Stimulated activated CD8-positive, alpha-beta memory T cell treated with anti-CD3 and anti-CD28 coated beads, Interleukin-12 subunit alpha, Interleukin-12 subunit beta, amount 100 ng/mL, for 1 hour (primary cell): ENCODE measurements around the gene UAP1L1.
A peak's percentile ranks its signal among the peaks of the same experiment; 100 is the strongest.
"Not testable (repeated sequence)": the region's sequence is repeated elsewhere in the genome, so short reads cannot be mapped to it uniquely, and the experiment has no call there.

Source experiments
- DNase-seq: peaks from one replicate; pipeline ENCODE4 v3.0.0-alpha.2; 2020; ENCODE audit warnings: low read depth

The UAP1L1 gene, protein sequence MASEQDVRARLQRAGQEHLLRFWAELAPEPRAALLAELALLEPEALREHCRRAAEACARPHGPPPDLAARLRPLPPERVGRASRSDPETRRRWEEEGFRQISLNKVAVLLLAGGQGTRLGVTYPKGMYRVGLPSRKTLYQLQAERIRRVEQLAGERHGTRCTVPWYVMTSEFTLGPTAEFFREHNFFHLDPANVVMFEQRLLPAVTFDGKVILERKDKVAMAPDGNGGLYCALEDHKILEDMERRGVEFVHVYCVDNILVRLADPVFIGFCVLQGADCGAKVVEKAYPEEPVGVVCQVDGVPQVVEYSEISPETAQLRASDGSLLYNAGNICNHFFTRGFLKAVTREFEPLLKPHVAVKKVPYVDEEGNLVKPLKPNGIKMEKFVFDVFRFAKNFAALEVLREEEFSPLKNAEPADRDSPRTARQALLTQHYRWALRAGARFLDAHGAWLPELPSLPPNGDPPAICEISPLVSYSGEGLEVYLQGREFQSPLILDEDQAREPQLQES

GRCh38 chr9:137077010-137077747, at the start of gene UAP1L1:
Gene UAP1L1, plus strand, starts transcription at chr9:137077517. Its CDS starts 16 bp downstream, at chr9:137077533.
- no peak for DNase-seq

DNA sequence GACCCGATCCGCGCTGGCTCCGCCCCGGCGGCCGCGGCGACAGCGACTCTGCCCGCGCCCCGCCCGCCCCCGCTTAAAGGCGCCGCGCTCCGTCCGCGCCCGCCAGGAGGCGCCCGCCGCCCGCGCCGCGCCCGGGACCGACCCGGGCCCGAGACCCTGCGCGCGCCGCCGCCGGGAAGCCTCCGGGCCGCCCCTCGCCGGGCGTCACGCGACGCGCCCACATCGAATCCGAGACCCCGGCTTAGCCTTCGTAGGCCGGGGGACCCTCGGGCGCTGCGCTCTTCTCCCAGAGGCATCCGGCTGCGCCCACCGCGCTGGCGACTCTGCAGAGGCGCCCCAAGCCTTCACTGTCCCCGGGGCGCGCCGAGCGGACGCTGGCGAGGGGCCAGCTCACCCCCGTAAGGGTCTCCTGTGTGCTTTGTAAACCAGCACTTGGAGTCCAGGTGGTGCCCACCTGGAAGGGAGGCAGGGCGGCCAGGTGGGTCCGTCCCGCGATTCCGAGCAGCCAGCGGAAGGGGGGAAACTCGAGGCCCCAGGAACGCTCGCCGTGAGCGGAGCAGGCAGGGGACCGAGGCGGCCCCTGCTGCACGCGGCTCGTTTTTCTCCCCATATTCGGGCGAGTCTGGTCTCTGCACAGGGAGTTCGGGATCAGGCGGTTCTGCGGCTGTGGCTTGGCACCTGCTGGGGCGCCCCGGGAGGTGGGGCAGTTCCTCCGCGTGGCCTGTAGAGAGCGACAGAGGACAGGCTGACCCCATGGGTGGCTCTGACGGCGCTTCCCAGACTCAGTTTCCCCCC, 48.9 kb upstream of the UAP1L1 start:
- peak; percentile 43 for DNase-seq

- DNase-seq: peak; percentile 50
These were observed 48.0 kb upstream of the UAP1L1 start for GRCh38 chr9:137029058-137029936.

DNA sequence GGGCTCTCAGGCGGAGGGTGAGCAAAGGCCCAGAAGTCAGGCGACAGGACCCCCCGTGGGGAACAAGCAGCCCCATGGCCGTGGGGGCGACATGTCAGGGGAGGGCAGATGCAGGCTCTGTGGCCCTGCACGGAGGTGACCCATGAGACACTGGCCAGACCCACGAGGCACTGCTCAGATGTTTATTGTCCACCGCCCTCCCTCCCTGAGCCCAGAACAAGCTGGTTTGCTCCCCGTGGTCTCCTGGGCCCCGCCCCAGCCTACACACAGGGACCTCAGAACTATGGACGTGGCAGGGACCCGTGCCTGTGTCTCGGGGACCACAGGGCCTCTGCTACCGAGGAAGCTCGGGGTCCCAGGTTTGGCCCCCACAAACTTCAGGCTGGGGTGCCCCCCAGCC, 47.3 kb upstream of the UAP1L1 start:
- no peak for DNase-seq

DNA sequence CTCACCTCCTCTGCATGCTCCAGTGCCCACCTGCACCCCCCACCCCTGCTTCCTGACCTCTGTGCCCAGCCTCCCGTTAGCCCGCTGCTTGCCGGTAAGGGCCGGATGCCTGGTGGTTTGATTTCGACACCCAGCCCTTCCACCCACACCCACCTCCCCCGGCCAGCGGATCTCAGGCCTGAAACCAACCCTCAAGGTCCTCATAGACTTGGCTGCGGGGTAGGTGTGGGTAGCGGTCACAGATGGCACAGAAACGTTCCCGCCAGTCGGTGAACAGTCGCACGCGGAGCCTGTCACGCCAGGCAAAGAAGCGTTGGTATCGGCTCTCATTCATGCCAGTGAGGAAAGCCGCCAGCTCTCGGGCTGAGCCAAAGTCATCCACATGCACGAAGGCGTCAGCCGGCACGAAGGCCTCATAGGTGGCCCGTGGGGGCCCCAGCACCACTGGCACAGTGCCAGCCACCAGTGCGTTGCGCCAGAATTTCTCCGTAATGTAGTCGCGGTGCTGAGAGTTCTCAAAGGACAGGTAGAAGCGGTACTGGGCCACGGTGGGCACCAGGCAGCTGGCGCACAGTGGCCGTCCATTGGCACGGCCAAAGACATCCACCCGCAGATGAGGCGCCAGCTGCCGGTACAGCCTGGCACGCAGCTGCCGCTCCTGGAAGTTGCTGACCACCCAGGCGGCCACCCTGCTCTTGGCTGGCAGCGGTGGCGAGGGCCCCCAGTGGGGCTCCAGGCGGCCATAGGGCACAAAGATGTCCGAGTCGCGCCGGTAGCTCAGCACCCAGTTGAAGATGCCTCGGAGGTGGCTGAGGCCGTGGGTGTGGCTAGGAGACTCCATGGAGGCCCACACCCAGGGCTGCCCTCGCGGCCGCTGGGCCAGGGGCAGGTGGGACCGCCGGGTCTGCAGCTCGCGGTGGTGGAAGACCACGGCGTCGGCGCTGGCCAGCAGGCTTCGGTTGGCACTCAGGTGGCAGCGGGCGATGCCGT, 46.5 kb upstream of the UAP1L1 start:
- DNase-seq: no peak

DNA sequence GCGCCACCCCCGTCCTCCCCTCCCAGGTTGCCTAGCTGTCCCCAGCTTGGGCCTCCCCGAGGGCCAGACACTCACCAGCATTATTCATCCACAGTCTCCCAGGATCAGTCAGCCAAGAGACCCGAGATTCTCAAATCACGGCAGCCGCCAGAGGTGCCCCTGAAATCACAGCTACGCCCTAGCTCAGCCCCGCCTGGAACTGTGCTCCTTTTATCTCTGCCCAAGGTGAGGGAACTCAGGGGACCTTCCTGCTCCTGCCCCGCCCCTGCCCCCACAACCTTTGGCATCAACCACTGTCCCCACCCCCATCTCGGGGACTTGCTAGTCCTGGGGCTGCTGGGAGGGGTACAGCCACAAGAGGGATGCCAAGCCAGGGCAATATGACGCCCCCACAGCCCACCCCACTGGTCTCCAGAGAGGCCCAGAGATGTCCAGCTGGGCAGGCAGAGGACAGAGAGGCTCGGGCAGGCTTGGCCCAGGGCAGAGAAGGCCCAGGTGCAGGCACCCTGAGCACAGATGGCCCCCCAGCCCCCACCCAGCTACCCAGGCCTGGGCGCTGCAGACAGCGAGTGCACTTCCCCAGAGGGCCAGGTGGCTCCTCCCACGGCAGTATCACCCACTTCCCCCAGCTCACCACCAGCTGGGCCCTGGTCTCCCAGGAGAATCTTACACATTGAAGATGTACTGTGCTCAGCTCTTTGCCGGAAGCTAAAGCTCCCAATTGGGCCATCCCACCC, 45.2 kb upstream of the UAP1L1 start, which contains the start of gene FUT7:
Gene FUT7, minus strand, starts transcription at position 185 of the 737 bp plus-strand sequence. Its CDS starts 97 bp downstream, at position 88.
- no peak for DNase-seq

DNA sequence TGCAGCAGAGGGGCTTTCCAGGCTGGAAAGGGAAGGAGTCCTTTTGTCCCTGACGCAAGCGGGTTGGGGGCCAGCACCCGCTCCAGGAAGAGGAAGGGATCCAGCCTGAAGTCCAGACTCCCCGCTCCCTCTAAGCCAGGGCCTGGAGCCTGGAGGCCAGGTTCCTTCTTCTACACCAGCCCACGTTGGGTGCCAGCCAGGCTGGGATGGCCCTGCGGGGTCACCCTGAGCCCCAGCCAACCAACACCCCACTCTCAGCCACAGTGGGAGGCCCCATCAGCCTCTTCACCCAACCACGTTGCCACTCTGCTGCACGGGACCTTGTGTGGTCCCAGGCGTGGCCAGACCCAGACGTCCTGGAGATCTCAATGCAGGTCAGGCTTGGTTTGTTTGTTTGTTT, 44.5 kb upstream of the UAP1L1 start:
- DNase-seq: no peak

- not testable (repeated sequence) for DNase-seq
These were observed 43.8 kb upstream of the UAP1L1 start for GRCh38 chr9:137033481-137033880.

DNA sequence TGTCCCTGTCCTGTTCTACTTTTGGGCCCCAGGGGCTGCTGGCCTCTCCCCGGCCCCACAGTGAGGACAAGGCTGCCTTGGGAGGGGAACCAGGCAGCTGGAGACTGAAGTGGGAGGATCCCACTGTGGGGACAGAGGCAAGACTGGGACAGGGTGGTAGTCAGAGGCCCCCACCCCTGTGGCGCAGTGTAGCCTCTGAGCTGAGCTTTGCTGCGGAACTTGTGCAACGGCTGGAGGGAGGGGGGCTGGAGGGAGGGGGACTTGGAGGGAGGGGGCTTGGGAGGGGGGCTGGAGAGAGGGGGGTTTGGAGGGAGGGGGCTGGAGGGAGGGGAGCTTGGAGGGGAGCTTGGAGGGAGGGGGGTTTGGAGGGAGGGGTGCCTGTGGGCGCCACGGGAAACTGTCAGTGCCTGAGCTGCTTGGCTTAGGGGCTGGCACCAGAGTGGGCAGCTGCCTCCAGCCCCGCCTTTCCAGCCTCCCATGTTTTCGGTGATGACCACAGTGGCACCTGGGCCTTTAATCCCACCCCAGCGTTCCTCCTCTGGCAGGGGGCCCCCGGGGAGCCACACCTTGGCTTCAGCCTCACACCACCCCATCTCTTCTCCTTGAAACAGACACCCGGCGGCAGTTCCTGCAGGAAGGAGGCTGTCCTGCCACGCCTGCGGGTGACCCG, 43.1 kb upstream of the UAP1L1 start:
- no peak for DNase-seq

DNA sequence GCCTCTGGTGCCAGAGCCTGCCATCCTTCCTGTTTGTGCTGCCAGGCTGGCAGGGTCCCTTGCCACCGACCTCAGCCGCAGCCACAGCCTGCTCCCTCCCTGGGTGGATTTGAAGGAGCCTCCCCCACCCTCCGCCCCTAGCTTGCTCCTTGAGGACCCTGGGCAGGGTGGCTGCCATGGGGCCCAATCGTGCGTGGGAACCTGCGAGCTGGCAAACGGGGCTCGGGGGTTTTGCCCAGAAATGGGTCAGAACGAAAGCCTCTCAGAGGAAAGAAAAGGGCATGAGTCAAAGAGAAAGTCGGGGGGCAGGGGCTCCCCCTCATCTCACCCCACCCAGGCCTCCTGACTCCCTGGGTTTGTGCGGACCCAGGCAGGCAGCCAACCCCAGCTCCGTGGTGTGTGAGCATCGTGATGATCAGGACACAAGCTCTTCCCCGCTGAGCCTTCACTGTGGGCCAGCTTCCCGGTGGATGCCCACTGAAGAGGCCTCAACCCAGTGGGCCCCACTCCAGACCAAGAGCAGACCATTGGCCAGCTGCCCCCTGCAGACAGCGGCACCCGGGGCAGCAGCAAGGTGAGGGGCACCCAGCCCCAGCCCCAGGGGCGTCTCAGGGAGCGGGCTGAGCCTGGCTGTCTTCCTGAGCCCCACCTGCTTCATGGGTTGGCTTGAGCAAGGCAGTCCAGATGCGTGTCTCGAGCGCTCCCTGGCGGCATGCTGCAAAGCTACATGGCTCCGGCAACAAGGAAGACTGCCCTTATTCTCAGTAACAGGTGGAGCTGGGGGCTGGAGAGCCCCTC, 42.4 kb upstream of the UAP1L1 start:
- peak; percentile 77 for DNase-seq

GRCh38 chr9:137035507-137035834, 41.8 kb upstream of the UAP1L1 start:
- DNase-seq: no peak

GRCh38 chr9:137035937-137036336, 41.4 kb upstream of the UAP1L1 start:
- no peak for DNase-seq

DNA sequence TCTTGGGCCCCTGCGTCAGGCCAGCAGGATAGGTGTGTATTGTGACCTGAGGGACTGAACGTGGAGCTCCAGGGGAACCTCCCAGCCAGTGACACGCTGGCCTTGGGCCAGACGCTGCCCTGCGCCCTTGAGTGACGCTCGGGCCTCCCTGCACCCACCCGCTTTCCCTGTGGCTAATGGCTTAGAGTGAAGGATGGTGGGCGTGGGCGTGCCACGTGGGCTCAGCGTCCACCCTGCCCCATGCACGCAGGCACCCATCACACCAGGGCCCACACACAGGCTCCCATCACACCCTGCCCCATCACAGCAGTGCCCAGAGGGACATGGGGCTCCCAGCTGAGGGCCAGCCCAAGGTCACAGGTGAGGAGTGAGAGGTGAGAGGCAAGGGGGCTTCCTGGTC, 40.3 kb upstream of the UAP1L1 start:
- no peak for DNase-seq

DNA sequence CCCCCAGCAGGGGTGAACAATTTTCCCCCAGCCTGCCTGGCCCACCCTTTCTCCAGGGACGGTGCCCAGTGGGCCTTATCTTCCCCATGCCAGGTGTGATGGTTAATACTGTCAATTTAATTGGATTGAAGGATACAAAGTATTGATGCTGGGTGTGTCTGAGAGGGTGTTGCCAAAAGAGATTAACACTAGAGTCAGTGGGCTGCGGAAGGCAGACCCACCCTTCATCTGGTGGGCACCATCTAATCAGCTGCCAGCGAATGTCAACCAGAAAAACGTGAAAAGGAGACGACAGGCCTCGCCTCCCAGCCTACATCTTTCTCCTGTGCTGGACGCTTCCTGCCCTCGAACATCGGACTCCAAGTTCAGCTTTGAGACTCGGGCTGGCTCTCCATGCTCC, 39.8 kb upstream of the UAP1L1 start:
- DNase-seq: no peak

DNA sequence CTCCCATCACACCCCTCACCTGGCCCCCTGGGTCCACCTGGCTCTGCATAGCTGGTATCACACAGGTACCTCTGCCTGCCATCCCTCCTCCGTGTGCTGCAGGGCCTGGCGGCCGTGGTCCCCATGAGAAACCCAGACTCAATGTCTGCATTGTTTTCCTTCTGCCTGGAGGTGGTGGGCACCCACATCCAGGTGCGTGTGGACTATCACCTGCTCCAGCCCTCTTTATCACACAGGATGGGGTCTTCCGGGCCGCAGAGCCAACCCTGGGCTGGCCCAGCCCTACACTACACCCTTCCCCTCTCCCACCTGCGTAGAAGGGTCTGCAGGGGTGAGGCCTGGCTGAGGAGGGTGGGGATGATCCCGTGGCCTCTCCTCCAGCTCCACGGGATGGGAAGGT, 38.4 kb upstream of the UAP1L1 start:
- DNase-seq: no peak

DNA sequence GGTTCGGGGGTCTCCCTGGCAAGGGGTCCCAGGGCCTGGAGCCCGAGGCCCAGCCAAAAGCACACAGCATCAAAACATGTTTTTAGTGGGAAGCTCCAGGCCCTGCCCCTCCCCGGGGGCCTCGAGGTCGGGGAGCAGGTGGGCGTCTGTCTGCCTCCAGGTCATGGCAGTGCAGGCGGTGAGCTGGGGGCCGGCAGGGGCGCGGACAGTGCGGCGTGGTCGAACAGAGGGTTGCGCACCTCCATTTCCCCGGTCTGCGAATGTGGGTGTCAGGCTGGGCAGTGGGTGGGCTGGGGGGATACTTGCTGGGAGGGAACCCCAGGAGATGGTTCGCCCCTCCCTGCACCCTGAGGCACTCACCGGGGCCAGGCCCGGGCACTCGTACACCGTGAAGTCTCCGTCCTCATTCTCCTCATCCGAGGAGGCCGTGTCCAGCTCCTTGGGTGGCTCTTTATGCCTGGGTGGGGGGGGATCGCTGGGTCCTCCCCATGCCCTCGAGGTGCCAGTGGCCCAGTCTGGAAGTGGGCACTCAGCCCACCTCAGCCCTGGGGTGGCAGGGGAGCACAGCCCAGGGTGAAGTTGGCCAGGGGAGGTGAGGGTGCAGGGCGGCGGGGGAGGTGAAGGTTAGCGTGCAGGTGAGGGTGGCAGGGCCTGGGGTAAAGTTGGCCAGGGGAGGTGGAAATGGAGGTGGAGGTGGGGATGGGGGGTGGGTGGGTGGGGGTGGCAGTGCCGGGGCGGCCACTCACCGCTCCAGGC, 37.5 kb upstream of the UAP1L1 start:
- no peak for DNase-seq

- no peak for DNase-seq
These were observed 36.7 kb upstream of the UAP1L1 start for GRCh38 chr9:137040568-137040967.
